ENCODE measurements around the gene TMEM18.

Gene TMEM18

DNA sequence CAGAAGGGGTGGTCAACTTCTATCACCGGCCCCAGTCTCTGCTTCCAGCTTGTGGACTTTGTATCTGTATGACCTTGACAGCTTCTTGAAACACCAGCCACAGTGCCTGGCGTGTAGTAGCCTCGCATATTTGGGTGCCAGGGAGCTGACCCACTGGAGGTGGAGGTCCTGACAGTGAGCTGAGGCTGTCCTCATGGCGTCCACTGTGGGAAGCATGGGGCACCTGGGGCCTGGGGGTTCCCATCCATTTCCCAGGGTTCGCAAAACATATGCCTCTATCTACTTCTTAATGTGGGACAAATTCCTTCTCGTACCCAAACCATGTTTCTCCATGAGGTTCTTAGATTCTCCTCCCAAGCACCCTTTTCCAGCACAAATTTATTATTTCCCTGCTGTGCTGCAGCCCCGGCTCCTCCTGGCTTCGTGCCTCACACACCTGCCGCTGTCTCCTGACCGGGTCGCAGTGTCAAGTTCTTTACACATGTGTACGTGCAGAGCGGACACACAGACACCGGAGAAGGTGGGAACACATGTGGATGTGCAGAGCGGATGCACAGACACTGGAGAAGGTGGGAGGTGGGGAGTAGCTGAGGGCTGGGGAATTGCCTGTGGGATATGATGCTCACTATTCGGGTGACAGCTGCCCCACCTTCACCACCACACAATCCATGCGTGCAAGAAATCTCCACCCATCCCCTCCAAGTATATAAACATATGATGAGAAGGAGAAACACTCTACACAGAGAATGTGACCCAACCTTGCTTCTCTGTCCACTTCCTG, 23.4 kb downstream of the TMEM18 start:
- H2AFZ ChIP-seq (ENCODE audit: insufficient read depth, low read length, poor library complexity): no peak overlapping the region
- no peak overlapping the region for H2BK12ac ChIP-seq (ENCODE audit: low read length)
- peaks cover 1% of the 10 kb centered on the region for H3K9me3 ChIP-seq (ENCODE audit: insufficient read depth, low read depth, low read length)
- no peaks in the 10 kb centered on the region for H3K36me3 ChIP-seq (ENCODE audit: control insufficient read depth in 1 of 2, insufficient read depth in 2 of 2, low read length in 2 of 2)
- no peak overlapping the region for H3K14ac ChIP-seq (ENCODE audit: low read length)
- no peak overlapping the region for H2BK5ac ChIP-seq (ENCODE audit: low read depth, low read length, poor library complexity)
- WGBS (ENCODE audit: extremely low coverage, insufficient coverage, insufficient read length): no CpG with 5 or more reads among the region's 17 CpGs
- H3K27ac ChIP-seq (ENCODE audit: low read depth, low read length): no peak overlapping the region
- no peak overlapping the region for H3K23ac ChIP-seq (ENCODE audit: low read length)
- no peaks in the 10 kb centered on the region for H3K79me1 ChIP-seq (ENCODE audit: low read length)
- no peak overlapping the region for H3K4me2 ChIP-seq (ENCODE audit: low read length)
- H4K8ac ChIP-seq (ENCODE audit: low read depth, low read length): no peak overlapping the region
- H2BK120ac ChIP-seq (ENCODE audit: insufficient read depth, low read length, poor library complexity): no peak overlapping the region
- no peak overlapping the region for H3K4me3 ChIP-seq (ENCODE audit: low read depth, low read length)
- no peak overlapping the region for H3K9ac ChIP-seq (ENCODE audit: low read length)
- no peak overlapping the region for H3K4ac ChIP-seq (ENCODE audit: low read depth, low read length)
- H2AK5ac ChIP-seq (ENCODE audit: low read length): no peak overlapping the region
- H3K18ac ChIP-seq (ENCODE audit: low read length): no peak overlapping the region
- no peak overlapping the region for H4K91ac ChIP-seq (ENCODE audit: low read depth, low read length)
- no peaks in the 10 kb centered on the region for H3K79me2 ChIP-seq (ENCODE audit: control insufficient read depth, insufficient read depth, low read length, poor library complexity)
- H3K27me3 ChIP-seq (ENCODE audit: insufficient read depth, low read length): no peaks in the 10 kb centered on the region
- DNase-seq: no peak
- H3K4me1 ChIP-seq (ENCODE audit: control insufficient read depth in 1 of 2, insufficient read depth in 2 of 2, low read length in 2 of 2): no peaks in the 10 kb centered on the region
- H4K12ac ChIP-seq (ENCODE audit: low read depth, low read length): no peak overlapping the region

DNA sequence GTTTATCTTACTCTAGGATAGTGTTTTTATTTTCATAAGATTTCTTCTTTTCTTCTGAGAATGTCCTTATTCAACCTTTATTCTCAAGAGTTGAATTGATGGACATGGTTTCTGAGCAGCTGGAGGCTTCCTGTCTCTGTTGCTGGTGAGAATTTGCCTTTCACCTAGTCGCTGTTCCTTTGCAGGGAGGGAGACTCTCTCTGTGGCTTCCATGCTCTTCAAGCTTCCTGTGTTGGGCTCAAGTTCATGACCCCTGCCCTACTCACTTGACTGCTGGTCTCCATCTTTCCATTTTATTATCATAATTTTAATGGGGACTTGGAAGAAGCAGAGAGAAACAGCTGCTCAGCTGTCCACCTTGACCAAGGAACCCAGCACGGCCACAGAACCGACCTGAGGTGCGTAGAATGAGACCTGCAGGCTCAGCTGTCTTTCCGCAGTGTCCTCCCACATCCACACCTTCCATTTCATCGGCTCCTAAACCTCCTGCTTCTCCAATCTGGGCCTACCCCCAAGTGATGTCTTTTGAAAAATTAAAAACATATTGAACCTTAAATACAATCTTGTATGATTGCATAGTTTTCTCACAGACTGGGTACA, 24.2 kb downstream of the TMEM18 start:
- H3K4me3 ChIP-seq (ENCODE audit: low read depth, low read length): no peak overlapping the region
- H3K14ac ChIP-seq (ENCODE audit: low read length): no peak overlapping the region
- H2BK120ac ChIP-seq (ENCODE audit: insufficient read depth, low read length, poor library complexity): no peak overlapping the region
- no peak overlapping the region for H3K9ac ChIP-seq (ENCODE audit: low read length)
- H3K9me3 ChIP-seq (ENCODE audit: insufficient read depth, low read depth, low read length): peaks cover 1% of the 10 kb centered on the region
- DNase-seq: no peak
- H3K36me3 ChIP-seq (ENCODE audit: control insufficient read depth in 1 of 2, insufficient read depth in 2 of 2, low read length in 2 of 2): no peaks in the 10 kb centered on the region
- no peak overlapping the region for H4K12ac ChIP-seq (ENCODE audit: low read depth, low read length)
- no peaks in the 10 kb centered on the region for H3K4me1 ChIP-seq (ENCODE audit: control insufficient read depth in 1 of 2, insufficient read depth in 2 of 2, low read length in 2 of 2)
- H4K91ac ChIP-seq (ENCODE audit: low read depth, low read length): no peak overlapping the region
- no peak overlapping the region for H3K4ac ChIP-seq (ENCODE audit: low read depth, low read length)
- no peak overlapping the region for H3K27ac ChIP-seq (ENCODE audit: low read depth, low read length)
- no peaks in the 10 kb centered on the region for H3K79me2 ChIP-seq (ENCODE audit: control insufficient read depth, insufficient read depth, low read length, poor library complexity)
- H2BK5ac ChIP-seq (ENCODE audit: low read depth, low read length, poor library complexity): no peak overlapping the region
- no peak overlapping the region for H2AFZ ChIP-seq (ENCODE audit: insufficient read depth, low read length, poor library complexity)
- no peak overlapping the region for H3K23ac ChIP-seq (ENCODE audit: low read length)
- H3K79me1 ChIP-seq (ENCODE audit: low read length): no peaks in the 10 kb centered on the region
- no peak overlapping the region for H3K18ac ChIP-seq (ENCODE audit: low read length)
- H3K27me3 ChIP-seq (ENCODE audit: insufficient read depth, low read length): no peaks in the 10 kb centered on the region
- H3K4me2 ChIP-seq (ENCODE audit: low read length): no peak overlapping the region
- no peak overlapping the region for H4K8ac ChIP-seq (ENCODE audit: low read depth, low read length)
- H2BK12ac ChIP-seq (ENCODE audit: low read length): no peak overlapping the region
- no CpG with 5 or more reads among the region's 6 CpGs for WGBS (ENCODE audit: extremely low coverage, insufficient coverage, insufficient read length)
- H2AK5ac ChIP-seq (ENCODE audit: low read length): no peak overlapping the region

DNA sequence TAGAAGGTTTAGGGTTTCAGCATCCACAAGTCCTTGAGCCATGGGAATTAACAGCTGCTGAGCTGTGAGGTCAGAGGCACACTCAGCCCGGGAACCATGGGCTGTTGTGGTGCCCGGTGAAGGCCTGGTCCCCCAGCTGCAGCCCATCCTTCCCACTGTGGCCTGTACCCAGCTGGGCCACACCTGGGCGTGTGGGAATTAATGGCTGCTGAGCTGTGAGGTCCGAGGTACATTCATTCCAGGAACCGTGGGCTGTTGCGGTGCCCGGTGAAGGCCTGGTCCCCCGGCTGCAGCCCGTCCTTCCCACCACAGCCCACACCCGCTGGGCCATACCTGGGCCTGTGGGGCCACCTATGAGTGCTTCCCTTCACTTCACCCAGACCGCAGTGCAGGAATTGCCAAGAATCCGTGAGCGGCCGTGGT, 25.2 kb downstream of the TMEM18 start:
- H4K8ac ChIP-seq (ENCODE audit: low read depth, low read length): no peak overlapping the region
- no peaks in the 10 kb centered on the region for H3K4me1 ChIP-seq (ENCODE audit: control insufficient read depth in 1 of 2, insufficient read depth in 2 of 2, low read length in 2 of 2)
- no peaks in the 10 kb centered on the region for H3K79me1 ChIP-seq (ENCODE audit: low read length)
- no peak overlapping the region for H4K12ac ChIP-seq (ENCODE audit: low read depth, low read length)
- H3K79me2 ChIP-seq (ENCODE audit: control insufficient read depth, insufficient read depth, low read length, poor library complexity): no peaks in the 10 kb centered on the region
- no CpG with 5 or more reads among the region's 14 CpGs for WGBS (ENCODE audit: extremely low coverage, insufficient coverage, insufficient read length)
- DNase-seq: no peak
- H3K4me2 ChIP-seq (ENCODE audit: low read length): no peak overlapping the region
- no peak overlapping the region for H3K9ac ChIP-seq (ENCODE audit: low read length)
- no peak overlapping the region for H3K4ac ChIP-seq (ENCODE audit: low read depth, low read length)
- no peak overlapping the region for H3K14ac ChIP-seq (ENCODE audit: low read length)
- H2BK120ac ChIP-seq (ENCODE audit: insufficient read depth, low read length, poor library complexity): no peak overlapping the region
- no peaks in the 10 kb centered on the region for H3K27me3 ChIP-seq (ENCODE audit: insufficient read depth, low read length)
- no peak overlapping the region for H2BK12ac ChIP-seq (ENCODE audit: low read length)
- no peak overlapping the region for H4K91ac ChIP-seq (ENCODE audit: low read depth, low read length)
- no peak overlapping the region for H3K18ac ChIP-seq (ENCODE audit: low read length)
- no peak overlapping the region for H2AK5ac ChIP-seq (ENCODE audit: low read length)
- no peak overlapping the region for H3K23ac ChIP-seq (ENCODE audit: low read length)
- no peaks in the 10 kb centered on the region for H3K36me3 ChIP-seq (ENCODE audit: control insufficient read depth in 1 of 2, insufficient read depth in 2 of 2, low read length in 2 of 2)
- H3K27ac ChIP-seq (ENCODE audit: low read depth, low read length): no peak overlapping the region
- no peak overlapping the region for H2BK5ac ChIP-seq (ENCODE audit: low read depth, low read length, poor library complexity)
- H2AFZ ChIP-seq (ENCODE audit: insufficient read depth, low read length, poor library complexity): no peak overlapping the region
- no peak overlapping the region for H3K4me3 ChIP-seq (ENCODE audit: low read depth, low read length)
- peaks cover 1% of the 10 kb centered on the region for H3K9me3 ChIP-seq (ENCODE audit: insufficient read depth, low read depth, low read length)

DNA sequence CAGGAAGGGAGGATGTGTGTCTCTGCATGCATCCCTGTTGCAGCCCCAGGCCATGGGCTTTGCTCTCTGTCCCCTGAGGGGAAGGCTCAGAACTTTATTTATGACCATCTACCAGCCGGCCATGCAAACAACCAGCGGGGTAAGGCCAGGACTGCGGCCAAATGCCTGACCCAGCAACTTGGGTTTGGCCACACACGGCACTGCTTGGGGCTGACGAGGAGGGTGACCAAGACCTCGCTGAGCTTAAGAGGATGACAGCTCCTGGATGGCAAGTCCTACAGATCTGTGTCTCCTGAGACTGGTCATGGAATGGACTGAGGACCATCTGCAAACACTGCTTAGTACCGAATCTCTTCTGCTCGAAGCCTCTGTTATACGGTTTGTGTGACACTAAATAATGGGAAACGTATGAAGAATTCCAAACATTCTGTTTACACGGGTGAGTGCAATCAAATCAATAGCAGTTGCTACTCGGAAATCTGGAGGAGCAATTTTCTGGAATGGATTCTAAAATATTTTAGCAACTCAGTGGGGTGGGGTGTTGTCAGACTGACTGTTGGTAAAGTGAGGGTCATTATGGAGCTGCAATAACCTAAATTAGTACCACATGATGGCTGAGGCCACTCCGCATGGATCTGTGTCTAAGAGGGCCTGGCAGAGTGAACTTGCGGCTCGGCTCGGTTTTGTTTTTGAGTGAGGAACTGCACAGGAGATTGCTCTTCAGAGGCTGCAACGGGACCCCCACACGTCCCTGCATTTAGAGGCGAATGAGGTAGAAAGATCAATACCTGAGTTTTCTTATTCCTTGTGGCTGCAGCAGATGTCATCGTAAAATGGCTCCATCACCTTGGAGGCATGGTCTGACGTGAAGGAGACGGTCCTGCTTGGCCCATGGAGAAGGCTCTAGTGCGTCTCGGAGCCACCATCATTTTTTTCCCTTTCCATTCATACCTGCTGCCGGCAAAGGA, 26.6 kb downstream of the TMEM18 start:
- no peak overlapping the region for H4K12ac ChIP-seq (ENCODE audit: low read depth, low read length)
- DNase-seq: no peak
- no peak overlapping the region for H3K4ac ChIP-seq (ENCODE audit: low read depth, low read length)
- H3K23ac ChIP-seq (ENCODE audit: low read length): no peak overlapping the region
- no peak overlapping the region for H4K91ac ChIP-seq (ENCODE audit: low read depth, low read length)
- no peak overlapping the region for H3K9ac ChIP-seq (ENCODE audit: low read length)
- H3K27ac ChIP-seq (ENCODE audit: low read depth, low read length): no peak overlapping the region
- no peak overlapping the region for H3K14ac ChIP-seq (ENCODE audit: low read length)
- no peak overlapping the region for H2AK5ac ChIP-seq (ENCODE audit: low read length)
- H4K8ac ChIP-seq (ENCODE audit: low read depth, low read length): no peak overlapping the region
- WGBS (ENCODE audit: extremely low coverage, insufficient coverage, insufficient read length): no CpG with 5 or more reads among the region's 25 CpGs
- no peak overlapping the region for H2AFZ ChIP-seq (ENCODE audit: insufficient read depth, low read length, poor library complexity)
- H3K27me3 ChIP-seq (ENCODE audit: insufficient read depth, low read length): no peaks in the 10 kb centered on the region
- no peak overlapping the region for H2BK5ac ChIP-seq (ENCODE audit: low read depth, low read length, poor library complexity)
- H3K4me3 ChIP-seq (ENCODE audit: low read depth, low read length): no peak overlapping the region
- H3K9me3 ChIP-seq (ENCODE audit: insufficient read depth, low read depth, low read length): peaks cover 1% of the 10 kb centered on the region
- no peaks in the 10 kb centered on the region for H3K36me3 ChIP-seq (ENCODE audit: control insufficient read depth in 1 of 2, insufficient read depth in 2 of 2, low read length in 2 of 2)
- H3K79me2 ChIP-seq (ENCODE audit: control insufficient read depth, insufficient read depth, low read length, poor library complexity): no peaks in the 10 kb centered on the region
- no peak overlapping the region for H3K18ac ChIP-seq (ENCODE audit: low read length)
- no peak overlapping the region for H3K4me2 ChIP-seq (ENCODE audit: low read length)
- H2BK12ac ChIP-seq (ENCODE audit: low read length): no peak overlapping the region
- H2BK120ac ChIP-seq (ENCODE audit: insufficient read depth, low read length, poor library complexity): no peak overlapping the region
- H3K4me1 ChIP-seq (ENCODE audit: control insufficient read depth in 1 of 2, insufficient read depth in 2 of 2, low read length in 2 of 2): no peaks in the 10 kb centered on the region
- H3K79me1 ChIP-seq (ENCODE audit: low read length): no peaks in the 10 kb centered on the region
